Activated gamma-delta T cell treated with Interleukin-2 at 50 U/mL for 16 hours (primary cell): ENCODE data around the gene RHOC.
"Not testable (repeated sequence)": the region's sequence is repeated elsewhere in the genome, so short reads cannot be mapped to it uniquely, and the experiment has no call there.

Experiments
- DNase-seq: peaks from one replicate; pipeline ENCODE4 v3.0.0-alpha.2; 2020

The RHOC gene

GRCh38 chr1:112706505-112707220, at the start of gene RHOC:
RHOC (minus strand) TSS chr1:112707127; CDS start chr1:112703799, 3,328 bp downstream.
- DNase-seq: peak; percentile 27

- DNase-seq: no peak
Observed at GRCh38 chr1:112754116-112754628, 47.2 kb upstream of the RHOC start.

GRCh38 chr1:112748396-112748795, 41.5 kb upstream of the RHOC start:
- DNase-seq: no peak

- no peak for DNase-seq
Observed at GRCh38 chr1:112744009-112744578, 37.2 kb upstream of the RHOC start.

GRCh38 chr1:112743174-112744008, 36.5 kb upstream of the RHOC start:
- DNase-seq: no peak

GRCh38 chr1:112737573-112737972, 30.6 kb upstream of the RHOC start:
- no peak for DNase-seq

GRCh38 chr1:112735752-112736151, 28.8 kb upstream of the RHOC start:
- DNase-seq: no peak

- DNase-seq: no peak
Observed at GRCh38 chr1:112731451-112731850, 24.5 kb upstream of the RHOC start.

GRCh38 chr1:112729909-112730308, 23.0 kb upstream of the RHOC start:
- no peak for DNase-seq

- DNase-seq: not testable (repeated sequence)
Observed at GRCh38 chr1:112729011-112729410, 22.1 kb upstream of the RHOC start.

GRCh38 chr1:112728306-112728971, 21.5 kb upstream of the RHOC start:
- not testable (repeated sequence) for DNase-seq

GRCh38 chr1:112727716-112728115, 20.8 kb upstream of the RHOC start:
- DNase-seq: no peak

GRCh38 chr1:112724240-112724639, 17.3 kb upstream of the RHOC start:
- DNase-seq: not testable (repeated sequence)

GRCh38 chr1:112723511-112723839, 16.5 kb upstream of the RHOC start:
- DNase-seq: no peak

- DNase-seq: no peak
Observed at GRCh38 chr1:112722601-112723510, 15.9 kb upstream of the RHOC start.

- DNase-seq: no peak
Observed at GRCh38 chr1:112721966-112722524, 15.1 kb upstream of the RHOC start.

GRCh38 chr1:112721294-112721693, 14.4 kb upstream of the RHOC start:
- DNase-seq: not testable (repeated sequence)

GRCh38 chr1:112720800-112721199, 13.9 kb upstream of the RHOC start:
- no peak for DNase-seq

- DNase-seq: no peak
Observed at GRCh38 chr1:112719706-112720105, 12.8 kb upstream of the RHOC start.

- DNase-seq: peak; percentile 73
Observed at GRCh38 chr1:112718691-112719418, 11.9 kb upstream of the RHOC start.
